GM19351 (cell line): Measurements from ENCODE around the gene TRPV6.

ENCODE experiments used
- ATAC-seq: cut with Tn5 transposase; IDR thresholded peaks from one replicate; pipeline ENCODE4 v1.9.1; 2021; ENCODE audit warnings: mild to moderate bottlenecking, moderate library complexity; ENCODE audit not compliant: unreplicated experiment

TRPV6 gene

DNA sequence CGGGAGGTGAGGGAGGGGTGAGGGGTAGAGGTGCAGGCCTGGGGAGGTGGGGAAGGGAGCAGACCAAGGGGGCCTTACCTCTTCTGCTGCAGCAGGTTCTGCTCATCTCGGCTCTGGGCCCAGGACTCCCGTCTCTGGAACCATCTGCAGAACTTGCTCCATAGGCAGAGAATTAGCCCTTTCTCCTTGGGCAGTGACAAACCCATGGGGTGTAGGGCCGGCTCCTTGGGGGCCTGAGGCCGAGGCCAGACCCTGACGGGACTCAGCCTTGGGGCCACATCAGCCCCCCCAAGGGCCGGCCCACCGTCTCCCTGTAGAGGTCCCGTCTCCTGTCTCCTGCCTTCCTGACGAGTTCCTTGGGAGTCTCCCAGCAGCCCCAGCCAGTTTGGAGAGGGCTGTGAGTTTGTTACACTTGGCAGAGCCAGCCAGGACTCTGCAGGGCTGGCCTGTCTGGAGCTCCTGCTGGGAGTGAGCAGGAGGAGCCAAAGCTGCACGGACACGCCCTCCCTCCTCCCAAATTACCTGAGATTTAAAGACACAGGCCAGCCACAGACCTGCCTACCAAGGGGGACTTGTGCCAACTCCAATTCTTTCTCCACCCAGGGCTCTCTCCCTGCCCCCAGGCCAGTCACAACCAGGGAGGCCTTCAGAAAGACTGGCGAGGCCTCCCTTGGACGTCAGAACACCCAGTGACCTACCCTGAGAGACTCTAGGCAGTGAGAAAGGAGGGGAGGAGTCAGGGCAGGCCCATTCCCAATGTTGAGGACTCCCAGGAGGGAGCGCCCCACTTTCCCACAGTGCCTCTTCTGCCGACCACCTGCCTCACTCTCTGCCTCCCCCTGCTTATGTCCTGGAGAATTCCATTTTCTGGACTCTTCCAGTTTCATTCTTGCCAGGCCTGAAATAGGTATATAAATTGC, at the start of gene TRPV6:
TSS of gene TRPV6 (minus strand) at position 435 of the 920 bp plus-strand sequence.
- no peak for ATAC-seq

DNA sequence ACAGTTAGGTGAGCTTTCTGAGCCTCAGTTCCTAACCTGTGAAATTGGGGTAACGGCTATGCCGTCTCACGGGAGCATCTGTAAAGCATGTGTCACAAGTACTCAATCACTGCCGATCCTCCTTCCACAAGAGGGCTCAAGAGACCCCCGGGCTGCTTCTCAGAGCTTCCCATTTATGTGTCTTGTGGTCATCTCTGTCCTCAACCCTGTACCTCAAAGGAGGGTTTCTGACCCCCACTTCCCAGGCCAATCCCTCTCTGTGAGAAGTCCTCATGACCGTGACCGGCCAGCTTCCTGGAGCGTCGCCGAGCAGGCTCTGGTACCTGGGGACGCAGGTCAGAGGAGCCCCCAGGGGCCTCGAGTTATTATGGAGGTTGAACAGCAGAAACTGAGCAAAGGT, 48.5 kb upstream of the TRPV6 start:
- ATAC-seq: no peak

DNA sequence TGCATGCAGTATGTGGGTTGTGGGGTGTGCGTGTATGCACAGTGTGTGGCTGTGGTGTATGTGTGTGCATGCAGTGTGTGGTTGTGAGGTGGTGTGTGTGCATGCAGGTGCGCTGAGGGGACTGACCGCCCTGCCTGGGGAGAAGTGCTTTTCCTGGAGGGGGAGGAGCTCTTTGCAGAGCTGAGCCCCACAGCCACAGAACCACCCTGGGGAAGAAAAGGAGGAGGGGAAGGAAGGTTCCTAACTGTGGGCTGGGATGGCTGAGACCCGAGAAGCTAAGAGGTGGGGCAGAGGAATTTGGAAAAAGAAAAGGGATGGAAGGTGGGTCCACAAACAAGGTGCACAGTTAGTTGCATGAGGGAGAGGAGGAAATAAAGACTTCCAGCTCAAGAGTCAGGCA, 48.1 kb upstream of the TRPV6 start, which contains the start of gene TRPV5:
TSS of gene TRPV5 (minus strand) at position 123 of the 400 bp plus-strand sequence. CDS start 287 bp downstream, outside the sequence.
- ATAC-seq: no peak

DNA sequence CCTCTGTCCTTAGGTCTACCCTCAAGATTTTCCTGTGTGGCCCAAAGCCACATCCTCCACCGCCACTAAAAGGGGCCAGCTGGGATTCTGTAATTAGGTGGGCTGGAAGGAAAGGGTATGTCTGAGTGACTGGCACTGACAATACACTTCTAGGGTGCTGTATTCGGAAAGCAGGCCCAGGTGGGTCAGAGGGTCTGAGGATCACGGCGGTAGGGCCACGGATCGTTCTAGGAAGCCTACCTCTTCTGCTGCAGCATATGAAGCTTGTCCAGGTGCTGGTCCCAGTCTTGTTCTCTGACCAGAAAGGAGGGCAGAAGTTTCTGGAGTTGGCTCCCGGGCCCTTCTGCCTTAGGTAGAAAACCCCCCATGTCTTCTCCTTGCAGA, 47.5 kb upstream of the TRPV6 start:
- no peak for ATAC-seq

DNA sequence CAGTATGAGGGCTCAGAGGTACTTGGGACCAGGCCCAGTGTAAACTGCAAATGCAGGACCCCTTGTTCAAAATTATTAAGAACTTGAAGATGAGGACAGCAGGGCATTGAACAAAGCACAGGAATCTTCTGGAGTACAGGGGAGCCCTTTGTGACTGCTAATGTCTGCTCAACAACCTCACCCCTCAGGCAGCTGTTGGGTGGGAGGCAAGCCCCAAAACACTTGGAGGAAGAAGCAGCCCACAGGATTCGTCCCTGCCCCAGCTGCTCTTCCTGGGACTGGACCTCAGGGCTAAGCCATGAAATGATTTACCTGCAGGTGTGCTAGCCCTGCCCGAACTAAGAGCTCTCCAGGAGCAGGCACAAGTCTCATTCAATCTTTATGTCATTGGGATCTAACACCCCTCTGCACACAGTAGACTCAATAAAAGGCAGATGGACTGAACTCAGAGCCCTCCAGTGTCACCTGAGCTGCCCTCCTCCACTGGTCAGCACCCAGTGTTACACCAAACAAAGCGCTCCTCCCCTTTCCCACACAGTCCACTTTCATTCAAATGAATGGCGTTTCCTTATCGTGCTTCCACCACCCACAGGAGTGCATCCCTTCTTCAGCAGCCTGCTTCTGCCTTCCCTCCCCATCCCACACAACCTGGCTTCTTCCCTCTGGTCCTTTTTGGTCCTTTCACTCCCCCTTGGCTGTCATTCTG, 47.0 kb upstream of the TRPV6 start:
- no peak for ATAC-seq

DNA sequence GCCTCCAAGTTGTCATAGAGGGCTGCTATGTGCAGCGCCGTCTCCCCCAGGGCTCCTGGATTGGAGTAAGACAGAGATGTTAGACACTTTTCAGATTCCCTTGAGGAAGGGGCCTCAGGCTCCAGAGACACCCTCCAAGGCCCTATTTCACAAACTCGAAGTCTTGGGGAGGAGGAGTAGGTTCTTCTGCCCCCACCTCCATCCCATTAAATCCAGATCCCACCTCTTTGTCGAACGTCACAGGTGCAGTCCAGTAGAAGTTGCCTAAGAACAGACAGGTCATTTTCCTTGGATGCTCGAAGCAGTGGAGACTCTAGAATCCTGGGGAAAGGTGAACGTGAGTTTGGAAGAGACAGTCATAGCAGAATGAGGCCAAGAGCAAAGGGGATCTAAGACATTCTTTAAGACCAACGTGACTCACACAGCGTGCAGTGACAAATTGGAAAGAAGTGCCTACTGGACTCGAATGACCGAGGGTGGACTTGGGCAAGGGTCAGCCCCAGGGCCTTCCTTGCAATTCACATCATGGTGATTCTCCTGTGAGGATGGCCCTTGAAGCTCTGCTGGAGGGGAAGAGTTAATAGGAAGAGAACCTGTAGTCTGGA, 44.7 kb upstream of the TRPV6 start:
- no peak for ATAC-seq

DNA sequence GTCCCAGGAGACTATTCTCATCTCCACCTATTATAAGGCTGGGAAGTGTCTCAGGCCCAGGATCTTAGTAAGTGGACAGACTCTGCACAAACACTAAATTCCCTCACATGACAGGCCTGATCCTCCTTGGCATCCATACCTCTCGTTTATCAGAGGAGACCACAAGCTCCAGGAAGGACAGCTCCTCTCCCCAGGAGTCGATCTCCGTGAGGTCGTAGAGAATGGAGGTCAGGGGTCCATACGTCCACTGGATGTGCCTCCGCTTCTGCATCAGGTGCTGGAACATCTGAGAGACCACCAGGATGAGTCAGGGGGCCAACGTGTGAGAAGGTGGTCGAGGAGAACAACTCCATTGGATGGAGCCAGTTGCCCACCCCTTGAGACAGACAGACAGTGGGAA, 42.4 kb upstream of the TRPV6 start:
- no peak for ATAC-seq

DNA sequence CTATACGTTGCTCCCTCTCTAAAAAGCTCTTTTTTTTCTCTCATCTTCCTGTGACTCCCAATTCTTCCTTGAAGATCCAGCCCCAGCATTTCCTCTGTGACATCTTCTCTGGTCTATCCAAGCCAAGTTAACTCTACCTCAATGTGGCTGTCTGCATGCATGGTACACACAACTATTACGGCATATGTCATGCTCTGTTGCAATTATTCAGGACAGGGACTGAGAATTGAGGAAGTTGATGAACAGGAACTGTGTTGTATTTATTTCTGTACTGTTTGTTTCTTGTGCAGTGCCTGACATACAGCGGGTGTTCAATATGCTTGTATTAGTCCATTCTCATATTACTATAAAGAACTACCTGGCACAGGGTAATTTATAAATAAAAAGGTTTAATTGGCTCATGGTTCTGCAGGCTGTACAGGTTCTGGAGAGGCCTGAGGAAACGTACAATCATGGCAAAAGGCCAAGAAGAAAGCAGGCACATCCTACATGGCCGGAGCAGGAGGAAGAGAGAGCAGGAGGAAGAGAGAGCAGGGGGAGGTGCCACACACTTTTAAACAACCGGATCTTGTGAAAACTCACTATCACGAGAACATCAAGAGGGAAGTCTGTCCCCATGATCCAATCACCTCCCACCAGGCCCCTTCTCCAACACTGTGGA, 41.7 kb upstream of the TRPV6 start:
- ATAC-seq: no peak

DNA sequence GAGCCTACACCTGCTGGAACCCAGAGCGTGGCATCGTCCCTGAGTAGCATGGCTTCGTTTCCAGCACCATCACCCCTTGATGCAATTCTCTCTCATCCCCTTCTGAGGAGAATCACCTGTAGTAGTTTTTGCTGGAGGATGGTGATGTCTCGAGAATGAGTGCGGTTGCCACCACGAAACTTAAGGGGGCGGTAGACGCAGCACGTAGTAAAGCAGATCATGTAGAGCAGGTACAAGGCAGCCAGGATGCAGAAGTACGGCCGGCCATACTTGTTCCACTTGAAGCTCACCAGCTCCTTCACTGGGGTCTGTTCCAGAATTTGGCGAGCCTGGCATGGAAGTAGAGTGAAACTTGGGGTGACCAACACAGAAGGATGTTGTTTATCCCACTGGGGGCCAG, 39.9 kb upstream of the TRPV6 start:
- no peak for ATAC-seq

DNA sequence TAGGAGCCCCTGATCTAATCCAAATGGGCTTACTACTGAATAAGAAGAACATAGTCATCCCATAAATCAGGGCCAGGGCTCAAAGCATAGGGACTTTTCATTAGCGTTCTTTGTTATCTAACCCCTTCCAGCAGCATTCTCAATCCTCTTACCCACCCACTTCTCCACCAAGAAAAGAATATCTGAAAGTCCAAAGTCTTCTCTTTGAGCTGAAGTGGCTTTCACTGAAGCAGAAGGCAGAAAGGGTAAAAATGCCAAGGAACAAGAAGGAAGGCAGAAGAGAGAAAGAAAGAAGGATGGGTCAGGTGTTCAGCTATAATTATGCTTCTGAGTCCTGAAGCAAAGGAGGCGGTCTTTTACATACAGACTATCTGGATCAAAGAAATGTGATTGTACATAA, 37.8 kb upstream of the TRPV6 start:
- no peak for ATAC-seq

DNA sequence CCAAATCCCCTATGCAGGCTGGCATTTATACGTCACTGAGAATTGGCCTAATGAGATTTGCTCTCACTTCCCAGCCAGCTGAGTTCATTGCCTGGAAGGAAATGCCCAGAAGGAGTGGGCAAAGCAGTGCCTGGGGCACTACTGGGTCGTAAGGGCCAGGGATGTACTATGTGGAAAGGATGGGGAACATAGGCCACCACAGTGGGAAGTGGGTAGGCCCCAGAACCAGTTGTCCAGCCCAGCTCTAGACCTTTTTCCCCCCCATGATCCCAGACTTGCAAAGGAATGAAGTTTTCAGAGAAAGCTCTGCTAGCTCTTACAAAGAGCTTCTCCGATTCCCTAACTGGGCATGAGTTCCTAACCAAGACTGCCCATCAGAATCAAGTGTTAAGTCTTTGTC, 34.1 kb upstream of the TRPV6 start:
- ATAC-seq: no peak

DNA sequence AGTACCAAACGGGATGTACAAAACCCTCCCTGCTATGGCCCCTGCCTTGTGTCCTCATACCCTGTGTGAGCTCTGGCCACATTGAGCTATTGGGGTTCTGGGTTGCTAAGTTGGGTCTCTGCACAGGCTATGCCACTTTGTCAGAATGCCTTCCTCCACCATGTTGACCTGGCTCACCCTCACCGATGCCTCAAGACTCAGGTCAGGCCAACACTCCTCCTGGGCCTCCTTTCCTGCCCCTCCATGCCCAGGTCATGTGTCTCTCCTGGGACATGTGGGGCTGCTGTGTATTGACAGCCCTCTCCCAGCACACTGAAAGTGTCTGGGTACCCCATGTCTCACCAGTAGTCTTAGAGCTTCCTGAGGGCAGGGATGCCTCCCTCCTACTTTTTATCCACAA, 33.4 kb upstream of the TRPV6 start:
- no peak for ATAC-seq

DNA sequence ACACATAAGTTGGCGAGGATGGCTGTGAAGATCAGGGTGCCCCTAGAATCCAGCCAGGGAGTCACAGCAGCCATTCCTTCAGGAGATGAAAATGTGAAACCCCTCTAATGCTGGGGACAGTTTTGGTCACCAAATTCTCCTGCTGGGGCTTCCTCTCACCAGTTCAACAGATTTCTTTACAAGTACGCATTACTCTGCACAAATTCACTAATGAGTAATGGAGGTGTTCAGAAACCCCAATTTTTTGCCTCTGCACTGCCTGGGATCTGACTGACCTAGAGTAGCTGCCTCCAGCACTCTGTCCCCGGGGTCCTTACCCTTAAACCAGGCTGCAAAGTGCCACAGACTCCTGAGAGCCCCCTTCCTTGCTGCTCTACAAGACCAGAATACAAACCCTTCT, 31.9 kb upstream of the TRPV6 start:
- no peak for ATAC-seq

DNA sequence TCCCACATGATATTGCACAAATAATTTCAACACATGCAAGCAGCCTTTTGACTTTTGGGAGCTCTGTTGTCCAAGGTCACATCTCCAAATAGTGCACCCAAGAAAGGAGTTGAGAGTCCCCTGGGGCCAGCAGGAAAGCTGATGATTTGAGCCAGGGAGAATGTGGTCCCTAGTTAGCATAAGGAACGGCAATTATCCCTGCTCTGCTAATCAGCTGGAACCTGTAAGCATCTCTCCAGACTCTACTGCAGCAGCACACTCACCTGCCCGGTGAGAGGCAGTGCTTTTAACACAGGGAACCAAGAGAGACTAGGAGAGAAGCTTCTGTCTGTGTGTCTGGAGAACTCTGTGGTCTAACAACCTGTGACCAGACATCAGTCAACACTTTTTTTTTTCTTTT, 31.0 kb upstream of the TRPV6 start:
- ATAC-seq: no peak

DNA sequence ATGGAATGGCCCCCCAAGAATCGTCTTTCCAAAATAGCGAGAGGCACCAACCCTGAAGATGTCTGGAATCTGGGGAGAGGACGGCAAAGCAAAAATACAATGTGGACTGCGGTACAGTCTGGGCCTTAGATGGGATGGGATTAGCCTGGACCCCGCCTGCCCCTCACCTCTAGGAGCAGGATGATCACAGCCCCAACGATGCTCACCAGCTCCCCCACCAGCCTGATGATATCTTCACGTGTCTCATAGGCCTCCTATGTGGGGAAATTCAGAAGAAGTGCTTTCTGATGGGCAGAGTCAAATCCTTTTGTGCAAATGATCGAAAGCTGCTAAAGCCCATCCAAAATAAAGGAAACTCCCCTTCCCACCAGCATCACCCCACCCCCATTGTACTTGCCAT, 29.8 kb upstream of the TRPV6 start:
- no peak for ATAC-seq

DNA sequence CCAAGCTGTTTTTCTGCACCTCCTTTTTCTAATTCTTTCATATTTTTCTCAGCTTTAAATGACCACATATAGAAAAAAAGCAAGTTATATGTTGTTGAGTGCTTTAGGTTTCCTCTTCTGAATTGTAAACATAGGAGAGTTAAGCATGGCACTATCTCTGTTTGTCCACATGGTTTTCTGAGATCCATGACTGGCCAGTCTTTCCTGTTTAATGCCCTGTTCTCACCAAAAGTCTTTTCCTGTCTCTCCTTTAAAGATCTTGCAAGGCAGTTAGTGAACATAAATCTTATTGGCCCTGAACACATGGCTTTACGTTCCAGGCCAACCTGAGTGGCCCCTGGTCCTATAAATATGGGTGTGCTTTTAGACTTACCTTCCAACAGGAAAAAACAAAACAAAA, 28.6 kb upstream of the TRPV6 start:
- no peak for ATAC-seq

DNA sequence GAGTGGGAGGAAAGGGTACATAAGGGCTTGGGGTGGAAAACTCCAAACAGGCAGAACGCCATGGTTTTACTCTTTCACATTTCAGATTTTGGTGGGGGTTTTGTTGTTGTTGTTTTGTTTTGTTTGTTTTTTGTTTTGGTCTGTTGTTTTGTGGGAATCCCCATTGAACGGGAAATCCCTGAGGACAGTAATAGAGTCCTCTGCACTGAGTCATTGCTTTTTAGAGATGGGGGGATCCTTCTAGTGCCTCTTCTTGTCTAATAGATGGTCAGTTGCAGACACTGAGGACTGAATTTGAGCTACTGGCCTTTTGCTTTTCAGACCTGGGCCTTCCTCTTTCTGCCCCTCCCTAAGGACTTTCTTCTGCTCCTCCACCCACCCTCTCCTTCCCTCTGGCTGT, 28.0 kb upstream of the TRPV6 start:
- no peak for ATAC-seq

DNA sequence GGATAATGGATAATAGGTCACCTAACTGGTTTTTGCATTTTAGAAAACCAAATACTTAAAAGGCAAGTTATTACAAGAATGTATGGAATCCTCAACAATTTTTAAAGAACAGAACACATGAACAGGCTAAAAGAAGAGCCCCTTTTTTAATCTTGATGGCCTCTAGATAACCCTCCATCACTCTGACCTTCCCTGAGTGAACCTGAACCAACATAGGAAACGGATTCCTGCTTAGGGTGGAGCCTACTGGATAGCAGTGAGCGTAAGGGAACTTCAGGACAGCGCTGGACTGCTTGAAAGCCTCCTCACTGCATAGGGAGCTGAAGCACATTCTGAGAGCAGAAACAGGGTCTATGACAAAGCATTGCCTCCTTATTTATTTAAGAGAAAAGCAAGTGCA, 27.5 kb upstream of the TRPV6 start:
- ATAC-seq: no peak

DNA sequence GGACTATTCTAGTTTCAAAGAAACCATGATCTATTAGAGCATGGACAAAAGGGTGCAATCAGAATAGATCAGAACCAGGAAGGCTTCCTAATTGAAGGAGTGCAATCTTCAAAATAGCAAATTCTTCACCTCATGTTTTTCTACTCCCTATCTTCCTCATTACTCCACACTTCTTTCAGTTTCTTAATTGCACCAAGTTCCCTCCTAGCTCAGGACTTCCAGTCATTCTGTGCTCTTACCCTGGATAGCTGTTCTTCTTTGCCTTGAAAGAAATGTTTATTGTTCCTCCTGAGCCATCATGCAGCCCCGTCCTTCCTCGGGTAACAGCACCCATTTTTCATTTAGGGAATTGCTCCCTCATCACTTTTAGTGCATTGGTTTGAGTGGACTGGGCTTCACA, 24.9 kb upstream of the TRPV6 start:
- ATAC-seq: no peak

DNA sequence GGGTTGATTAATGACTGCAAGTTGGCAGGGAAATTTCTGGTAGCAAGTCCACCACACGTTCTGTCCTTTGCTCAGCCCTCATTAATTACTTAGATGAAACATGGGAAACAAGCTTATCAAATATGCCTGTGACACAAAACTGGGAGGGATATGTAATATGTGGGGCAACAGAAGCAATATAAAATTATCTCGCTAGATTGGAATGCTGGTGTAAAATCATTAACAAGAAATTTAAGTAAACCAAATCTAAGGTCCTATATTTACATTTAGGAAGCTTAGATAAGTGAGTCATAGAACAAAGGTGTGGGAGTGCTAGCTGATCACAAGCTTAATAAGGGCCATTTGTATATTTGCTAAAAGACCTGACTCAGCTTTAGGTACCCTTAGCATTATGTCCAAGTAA, 24.5 kb upstream of the TRPV6 start:
- no peak for ATAC-seq
